Body of pancreas (tissue), 4 donors: ENCODE results near the gene COMMD2. TPM values are rescaled to one million over a fixed set of nuclear protein-coding genes. Genes with fewer than 3 reads are reported as not detected.

Source experiments
- ATAC-seq: fragments of 150-250 bp; one replicate; pipeline ENCODE4 v1.9.1; 2016
- DNase-seq, 4 donors: peaks; one replicate each; pipeline ENCODE4 v3.0.0-alpha.2; 2019
- H3K27ac ChIP-seq, 4 donors: fragments of 200-600 bp; sonication (generic); 1 replicate in 3 of 4; 2 replicates in 1 of 4; pipeline versions ENCODE4 v1.5.1 to v1.6.1; 2016 to 2019; ENCODE audit warnings: mild to moderate bottlenecking in 1 of 4, mixed read lengths in 1 of 4, moderate library complexity in 1 of 4
- H3K27me3 ChIP-seq, 2 donors: fragments of 200-600 bp; sonication (generic); one replicate each; pipeline ENCODE4 v1.6.0; 2016; ENCODE audit warnings: mild to moderate bottlenecking in 1 of 2
- H3K36me3 ChIP-seq, 2 donors: fragments of 200-600 bp; sonication (generic); replicated peaks in 1 of 2; 2 replicates each; pipeline ENCODE4 v1.5.1; 2016; ENCODE audit warnings: low read depth in 2 of 2; ENCODE audit not compliant: insufficient read depth in 1 of 2
- H3K4me1 ChIP-seq: fragments of 200-600 bp; sonication (generic); one replicate; pipeline ENCODE4 v1.6.0; 2016
- H3K4me3 ChIP-seq, 2 donors: fragments of 200-600 bp; sonication (generic); 1 replicate in 1 of 2; 2 replicates in 1 of 2; pipeline ENCODE4 v1.5.1; 2016 to 2019
- H3K9me3 ChIP-seq, 3 donors: fragments of 200-600 bp; sonication (generic); 1 replicate in 2 of 3; 2 replicates in 1 of 3; pipeline ENCODE4 v1.5.1; 2016
- POLR2A ChIP-seq, 3 donors: fragments of 450-650 bp; IDR thresholded peaks; one replicate each; pipeline ENCODE4 v1.6.1; 2016; ENCODE audit warnings: antibody characterized with exemption in 3 of 3, mild to moderate bottlenecking in 2 of 3
- WGBS, 2 donors: methylation state at CpG; one replicate each; pipeline ENCODE4 v1.1.5; 2017; 5-methylcytosine and 5-hydroxymethylcytosine counted together
- intact Hi-C: fragments of 100-400 bp; cut with DNase I; formaldehyde crosslinking; loops from one replicate; pipeline ENCODE4 v1.15.1; 2023
- total RNA-seq, 2 donors: library from RNA; depleted of rRNA; stranded (reverse); fragments of >200 nt; gene quantifications; one replicate each; pipeline ENCODE4 v1.1.0, GENCODE V29; 2016
- TF ChIP-seq, protein P1 (sequence below), 7 experiments: fragments of 450-650 bp in 4 of 7; fragments of 200-600 bp in 3 of 7; sonication (generic) in 3 of 7; IDR thresholded peaks; one replicate each; pipeline ENCODE4 v1.5.1; 2016 to 2019; ENCODE audit warnings: antibody characterized with exemption in 7 of 7

COMMD2 gene
- total RNA-seq, 2 donors from 2014 or later: 8.2 to 41.2 TPM

DNA sequence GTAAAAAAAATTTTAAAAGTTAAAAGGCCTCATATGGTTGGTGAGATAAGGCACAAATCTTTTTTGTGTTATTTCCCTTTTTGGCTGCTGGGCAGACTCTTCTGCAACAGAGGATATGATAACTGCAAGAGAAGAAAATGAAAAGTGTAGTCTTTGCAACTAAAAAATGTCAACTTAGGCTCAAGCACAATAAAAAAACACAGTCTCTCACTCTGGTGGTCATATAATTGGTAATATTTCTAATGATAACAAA is 15.4 kb downstream of the COMMD2 start:
- Histone ChIP-seq H3K36me3 (peaks cover 0 to 4% of the 10 kb centered on the region in 2 donors), H3K27me3 (no peaks in the 10 kb centered on the region), H3K4me3 (no peak overlapping the region), H3K27ac (peak overlapping the region in 1 of 4 donors; percentile 2), H3K9me3 (peaks cover 0 to 6% (median 0%) of the 10 kb centered on the region in 3 donors), H3K4me1 (no peaks in the 10 kb centered on the region)
- no peak for DNase-seq
- TF ChIP-seq, protein P1, sequence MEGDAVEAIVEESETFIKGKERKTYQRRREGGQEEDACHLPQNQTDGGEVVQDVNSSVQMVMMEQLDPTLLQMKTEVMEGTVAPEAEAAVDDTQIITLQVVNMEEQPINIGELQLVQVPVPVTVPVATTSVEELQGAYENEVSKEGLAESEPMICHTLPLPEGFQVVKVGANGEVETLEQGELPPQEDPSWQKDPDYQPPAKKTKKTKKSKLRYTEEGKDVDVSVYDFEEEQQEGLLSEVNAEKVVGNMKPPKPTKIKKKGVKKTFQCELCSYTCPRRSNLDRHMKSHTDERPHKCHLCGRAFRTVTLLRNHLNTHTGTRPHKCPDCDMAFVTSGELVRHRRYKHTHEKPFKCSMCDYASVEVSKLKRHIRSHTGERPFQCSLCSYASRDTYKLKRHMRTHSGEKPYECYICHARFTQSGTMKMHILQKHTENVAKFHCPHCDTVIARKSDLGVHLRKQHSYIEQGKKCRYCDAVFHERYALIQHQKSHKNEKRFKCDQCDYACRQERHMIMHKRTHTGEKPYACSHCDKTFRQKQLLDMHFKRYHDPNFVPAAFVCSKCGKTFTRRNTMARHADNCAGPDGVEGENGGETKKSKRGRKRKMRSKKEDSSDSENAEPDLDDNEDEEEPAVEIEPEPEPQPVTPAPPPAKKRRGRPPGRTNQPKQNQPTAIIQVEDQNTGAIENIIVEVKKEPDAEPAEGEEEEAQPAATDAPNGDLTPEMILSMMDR (IDR thresholded peaks at IDR 0.05): no peak
- no peak for TF ChIP-seq POLR2A (IDR thresholded peaks at IDR 0.05)
- no peak for ATAC-seq
- intact Hi-C loops: no loop called here

DNA sequence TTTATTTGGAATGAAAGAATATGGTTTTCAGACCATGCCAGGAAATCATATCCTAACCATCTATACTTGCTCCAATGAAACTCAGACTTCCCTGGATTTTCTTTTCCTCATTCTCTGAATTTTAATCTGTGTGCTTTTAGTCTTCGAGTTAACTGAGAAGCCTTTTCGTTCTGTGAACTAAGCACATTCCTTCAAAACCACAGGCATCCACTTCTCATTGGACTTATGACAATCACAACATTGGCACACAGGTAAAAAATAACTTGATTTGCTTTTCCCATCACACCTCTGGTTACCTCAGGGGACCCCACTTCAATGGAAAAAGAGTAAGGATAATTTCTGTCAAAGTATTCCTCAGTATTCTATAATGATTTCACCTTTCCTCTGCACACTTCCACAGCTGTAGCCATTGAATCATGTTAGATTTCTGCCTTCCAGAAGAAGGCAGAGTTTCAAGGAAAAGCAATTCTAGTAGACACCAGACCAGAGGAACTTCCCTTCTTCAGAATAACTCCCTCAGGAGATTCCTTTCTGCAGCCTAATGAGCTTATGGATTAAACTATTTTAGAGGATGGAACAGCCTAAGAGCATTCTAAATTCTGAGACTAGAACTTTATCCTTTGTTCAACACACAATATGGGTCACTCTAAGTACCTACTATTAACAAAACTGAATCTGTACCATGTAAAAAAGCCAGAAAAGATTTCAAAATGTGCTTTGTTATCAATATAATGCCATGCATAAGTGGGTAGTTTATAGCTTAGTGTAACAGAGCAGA is 15.9 kb downstream of the COMMD2 start:
- H3K27me3 ChIP-seq: no peaks in the 10 kb centered on the region
- no peaks in the 10 kb centered on the region for H3K4me1 ChIP-seq
- ATAC-seq (peak; percentile 67), DNase-seq (no peak)
- intact Hi-C loops: no loop called here
- no peak overlapping the region for H3K4me3 ChIP-seq
- TF ChIP-seq, protein P1 (IDR thresholded peaks at IDR 0.05): no peak
- no peak for TF ChIP-seq POLR2A (IDR thresholded peaks at IDR 0.05)
- peaks cover 0 to 3% of the 10 kb centered on the region in 2 donors for H3K36me3 ChIP-seq
- WGBS, 2 donors: 46 to 49% methylated on average over 2 of the region's 2 CpGs
- peak overlapping the region in 2 of 4 donors; percentile 29 to 45 for H3K27ac ChIP-seq
- peaks cover 0 to 6% (median 0%) of the 10 kb centered on the region in 3 donors for H3K9me3 ChIP-seq

DNA sequence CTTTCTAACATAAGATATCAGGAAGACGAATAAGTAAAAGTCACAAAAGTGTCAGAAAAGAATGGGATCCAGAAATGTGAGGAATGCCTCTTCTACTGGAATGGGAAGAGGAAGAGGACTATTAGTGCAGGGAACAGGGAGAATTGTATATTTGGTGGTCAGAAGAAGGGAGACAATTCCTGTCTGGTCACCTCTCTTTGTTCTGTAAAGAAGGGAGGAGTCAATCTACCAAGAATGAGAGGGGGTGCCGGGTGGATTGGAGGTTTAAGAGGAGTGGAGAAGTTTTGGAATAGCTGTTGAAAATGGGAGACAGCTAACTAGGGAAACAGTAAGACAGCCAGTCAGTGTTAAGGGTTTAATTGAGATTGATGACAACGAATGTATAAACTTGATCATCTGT is 20.1 kb downstream of the COMMD2 start:
- no peak for DNase-seq
- Histone ChIP-seq H3K27me3 (no peaks in the 10 kb centered on the region), H3K36me3 (no peaks in the 10 kb centered on the region), H3K4me1 (no peaks in the 10 kb centered on the region), H3K9me3 (peaks cover 0 to 6% (median 0%) of the 10 kb centered on the region in 3 donors), H3K27ac (no peak overlapping the region), H3K4me3 (no peak overlapping the region)
- no peak for TF ChIP-seq POLR2A (IDR thresholded peaks at IDR 0.05)
- TF ChIP-seq, protein P1 (IDR thresholded peaks at IDR 0.05): no peak
- 74 to 81% methylated on average over 3 of the region's 3 CpGs for WGBS, 2 donors
- no peak for ATAC-seq
- intact Hi-C loops: no loop called here

DNA sequence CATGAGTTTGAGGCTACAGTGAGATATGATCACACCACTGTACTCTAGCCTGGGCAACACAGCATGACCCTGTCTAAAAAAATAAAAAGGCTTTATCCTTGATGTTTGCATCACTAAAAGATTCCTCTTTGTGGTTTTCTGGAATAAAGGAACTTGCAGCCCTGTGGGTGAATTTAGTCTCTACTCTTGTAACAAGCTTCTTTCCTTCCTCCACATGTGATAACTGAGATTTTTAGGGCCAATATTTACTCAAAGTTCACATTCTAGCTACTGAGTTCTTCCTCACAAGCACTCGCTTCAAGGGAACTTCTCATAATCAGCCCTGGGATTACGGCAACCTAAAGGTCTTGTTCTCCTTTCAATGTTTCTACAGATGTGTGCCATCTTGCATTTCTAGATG is 24.6 kb downstream of the COMMD2 start:
- intact Hi-C loops: no loop called here

More for the DNA sequence above, 24.6 kb downstream of the COMMD2 start:
- Histone ChIP-seq H3K36me3 (no peaks in the 10 kb centered on the region), H3K4me3 (no peak overlapping the region), H3K9me3 (no peaks in the 10 kb centered on the region), H3K27ac (no peak overlapping the region), H3K27me3 (no peaks in the 10 kb centered on the region), H3K4me1 (no peaks in the 10 kb centered on the region)
- TF ChIP-seq, protein P1 (IDR thresholded peaks at IDR 0.05): no peak
- no peak for TF ChIP-seq POLR2A (IDR thresholded peaks at IDR 0.05)
- ATAC-seq: no peak
- DNase-seq: no peak
- WGBS, 2 donors: 74 to 93% methylated on average over 2 of the region's 2 CpGs
